GM12878 (cell line): ENCODE data around the gene PDCD7. TPM values are rescaled to one million over a fixed set of nuclear protein-coding genes. Genes with fewer than 3 reads are reported as not detected.

Experiments
- ATAC-seq: fragments of 200-7000 bp; cut with Tn5 transposase; 3 replicates; pipeline ENCODE4 v1.9.1; 2020; ENCODE audit warnings: mild to moderate bottlenecking, moderate library complexity
- BruUV-seq: library from RNA; stranded (reverse); fragments of 400-500 nt; replicated peaks from 2 replicates; lab custom pipeline; 2021; lab: Mats Ljungman, UMichigan
- CTCF ChIA-PET: fragments of 300-600 bp; sonication (Branson Sonifier 250); formaldehyde crosslinking; extraction: SDS; loops from one replicate; lab custom pipeline; 2021; ENCODE audit warnings: inconsistent platforms; lab: Yijun Ruan, JAX
- POLR2A ChIA-PET: fragments of 350-600 bp; formaldehyde crosslinking; extraction: SDS; loops from one replicate; lab custom pipeline; 2021; ENCODE audit warnings: inconsistent platforms; lab: Charles Lee
- RAD21 ChIA-PET: fragments of 300-600 bp; sonication (Branson Sonifier 250); formaldehyde crosslinking; loops from one replicate; lab custom pipeline; 2023; ENCODE audit warnings: antibody characterized with exemption; ENCODE audit not compliant: unreplicated experiment; lab: Charles Lee
- SMC1A ChIA-PET: fragments of 300-600 bp; sonication (Branson Sonifier 250); formaldehyde crosslinking; loops from one replicate; lab custom pipeline; 2023; ENCODE audit not compliant: unreplicated experiment, uncharacterized antibody; lab: Charles Lee
- DNase-seq: peaks from one replicate; pipeline ENCODE4 v3.0.0-alpha.2; 2011; ENCODE audit warnings: low read depth, low spot score
- FAIRE-seq: peaks from 3 replicates; lab custom pipeline; 2011; peaks lifted over from hg19 to GRCh38; lab: Jason Lieb, UNC
- H2AFZ ChIP-seq: 2 replicates; pipeline ENCODE4 v1.6.0; 2011; ENCODE audit warnings: low read depth, low read length, control low read depth; ENCODE audit not compliant: control insufficient read depth
- H3K27ac ChIP-seq: 2 replicates; pipeline ENCODE4 v1.5.1; 2011; ENCODE audit warnings: control low read depth; ENCODE audit not compliant: control insufficient read depth, insufficient read depth
- H3K27me3 ChIP-seq, 2 experiments: replicated peaks in 1 of 2; 2 replicates each; pipeline versions ENCODE4 v1.6.0 to v1.6.1; 2011; ENCODE audit warnings: low read length in 1 of 2; ENCODE audit not compliant: control insufficient read depth in 2 of 2, insufficient read depth in 2 of 2
- H3K36me3 ChIP-seq, 2 experiments: 2 replicates each; pipeline ENCODE4 v1.5.1; 2011; ENCODE audit warnings: low read length in 1 of 2; ENCODE audit not compliant: control insufficient read depth in 2 of 2, insufficient read depth in 2 of 2
- H3K4me1 ChIP-seq: 2 replicates; pipeline ENCODE4 v1.6.1; 2011; ENCODE audit warnings: mild to moderate bottlenecking, low read length, moderate library complexity, mixed read lengths; ENCODE audit not compliant: control insufficient read depth, insufficient read depth
- H3K4me2 ChIP-seq: 2 replicates; pipeline ENCODE4 v1.6.0; 2011; ENCODE audit warnings: control low read depth; ENCODE audit not compliant: control insufficient read depth, insufficient read depth
- H3K4me3 ChIP-seq: fragments of 200-600 bp; sonication (generic); 2 replicates; pipeline ENCODE4 v1.5.1; 2016
- H3K79me2 ChIP-seq: 2 replicates; pipeline ENCODE4 v1.6.0; 2011; ENCODE audit warnings: low read length; ENCODE audit not compliant: control insufficient read depth, insufficient read depth
- H3K9ac ChIP-seq: 2 replicates; pipeline ENCODE4 v1.8.0; 2011; ENCODE audit warnings: low read length, control low read depth, mixed read lengths; ENCODE audit not compliant: control insufficient read depth, insufficient read depth
- H3K9me3 ChIP-seq: replicated peaks from 3 replicates; pipeline ENCODE4 v1.5.1; 2011; ENCODE audit warnings: mild to moderate bottlenecking, low read length; ENCODE audit not compliant: control insufficient read depth, insufficient read depth
- H4K20me1 ChIP-seq: 2 replicates; pipeline ENCODE4 v1.6.0; 2011; ENCODE audit not compliant: control insufficient read depth, insufficient read depth
- HCFC1 ChIP-seq: fragments of 150-350 bp; IDR thresholded peaks from 2 replicates; pipeline ENCODE4 v1.6.1; 2014; ENCODE audit warnings: low read length
- WGBS: methylation state at CpG from one replicate; pipeline ENCODE4 v1.1.6; 2016; ENCODE audit warnings: low lambda C conversion rate; ENCODE audit not compliant: insufficient replicate concordance, insufficient coverage; ENCODE audit errors: missing lambda C conversion rate; 5-methylcytosine and 5-hydroxymethylcytosine counted together
- in situ Hi-C: fragments of 300-500 bp; cut with MboI; formaldehyde crosslinking; loops from 9 replicates; pipeline ENCODE4 v1.14.3; 2018; ENCODE audit warnings: mixed read lengths
- intact Hi-C: fragments of 100-400 bp; cut with micrococcal nuclease; formaldehyde crosslinking; loops from one replicate; pipeline ENCODE4 v1.14.2; 2022; ENCODE audit not compliant: unreplicated experiment
- polyA plus RNA-seq, 11 experiments: library from polyadenylated mRNA; depleted of rRNA in 4 of 11; unstranded in 6 of 11; stranded (reverse) in 5 of 11; fragments of >200 nt; fragmentation: Nextera tagmentation in 4 of 11; fragmentation: Illumina TruSeq in 1 of 11; extraction: Ambion mirVana in 4 of 11; extraction: Trizol in 1 of 11; gene quantifications; 1 replicate in 1 of 11; 2 replicates in 10 of 11; pipeline versions ENCODE4 v1.2.1 to v1.2.3, GENCODE V29; 2011 to 2016; ENCODE audit warnings: inconsistent platforms in 2 of 11, missing spikeins in 2 of 11, low read depth in 1 of 11
- total RNA-seq, 4 experiments: library from RNA; depleted of rRNA in 3 of 4; stranded (reverse); fragments of >200 nt in 3 of 4; fragmentation: Illumina TruSeq in 1 of 4; extraction: Trizol in 1 of 4; gene quantifications; 2 replicates each; pipeline versions ENCODE4 v1.2.1 to v1.2.3, GENCODE V29; 2013 to 2021
- TF ChIP-seq, protein P1 (sequence below): fragments of 450-650 bp; IDR thresholded peaks from 2 replicates; pipeline ENCODE4 v1.6.1; 2017; ENCODE audit warnings: low read depth, mild to moderate bottlenecking, moderate library complexity

The PDCD7 gene
- total and polyA plus RNA-seq, 10 of the 15 experiments (the other 5 are each of a cell fraction or from before 2014, with no cell fraction given) = 4.2 to 24.2 (median 13.4) TPM

DNA sequence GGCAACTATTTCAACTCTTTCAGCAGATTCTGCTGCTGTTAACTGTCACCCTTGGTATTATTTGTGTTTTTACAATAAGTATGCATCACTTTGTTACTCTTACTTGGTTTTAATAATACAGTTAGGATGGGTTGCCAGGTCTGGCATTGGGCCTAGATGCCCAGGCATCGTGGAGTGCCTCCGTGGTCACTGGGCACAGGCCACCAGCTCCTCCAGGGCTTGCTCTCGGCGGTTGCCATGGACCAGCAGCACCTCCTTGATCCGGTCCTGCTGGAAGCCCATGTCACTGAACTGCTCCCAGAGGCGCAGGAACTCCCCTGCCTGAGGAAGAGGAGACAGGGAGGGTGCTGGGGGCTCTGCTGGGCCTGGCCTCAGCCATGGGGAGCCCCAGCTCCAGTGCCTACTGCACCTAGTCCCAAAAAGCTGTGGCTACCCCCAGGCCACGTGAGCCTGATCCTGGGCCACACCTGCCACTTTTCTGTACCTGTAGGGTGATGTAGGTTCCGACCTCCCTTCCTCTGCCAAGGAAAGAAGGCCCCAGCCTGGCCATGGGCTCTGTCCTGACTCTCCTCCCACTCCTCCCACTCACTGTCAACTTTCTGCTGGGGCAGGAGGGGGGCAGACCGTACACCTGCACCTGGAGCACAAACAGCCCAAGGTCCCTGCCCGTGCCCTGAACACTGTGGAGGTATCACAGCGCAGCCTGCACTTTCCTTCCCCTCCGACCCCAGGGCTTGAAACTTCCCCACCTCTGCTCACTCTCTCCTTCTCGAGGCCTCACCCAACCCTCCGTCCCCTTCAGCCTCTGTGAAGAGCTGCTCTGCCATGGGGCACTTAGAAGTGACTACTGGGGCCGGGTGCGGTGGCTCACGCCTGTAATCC is 40.5 kb downstream of the PDCD7 start:
- TF ChIP-seq HCFC1 = no peak
- TF ChIP-seq, protein P1, sequence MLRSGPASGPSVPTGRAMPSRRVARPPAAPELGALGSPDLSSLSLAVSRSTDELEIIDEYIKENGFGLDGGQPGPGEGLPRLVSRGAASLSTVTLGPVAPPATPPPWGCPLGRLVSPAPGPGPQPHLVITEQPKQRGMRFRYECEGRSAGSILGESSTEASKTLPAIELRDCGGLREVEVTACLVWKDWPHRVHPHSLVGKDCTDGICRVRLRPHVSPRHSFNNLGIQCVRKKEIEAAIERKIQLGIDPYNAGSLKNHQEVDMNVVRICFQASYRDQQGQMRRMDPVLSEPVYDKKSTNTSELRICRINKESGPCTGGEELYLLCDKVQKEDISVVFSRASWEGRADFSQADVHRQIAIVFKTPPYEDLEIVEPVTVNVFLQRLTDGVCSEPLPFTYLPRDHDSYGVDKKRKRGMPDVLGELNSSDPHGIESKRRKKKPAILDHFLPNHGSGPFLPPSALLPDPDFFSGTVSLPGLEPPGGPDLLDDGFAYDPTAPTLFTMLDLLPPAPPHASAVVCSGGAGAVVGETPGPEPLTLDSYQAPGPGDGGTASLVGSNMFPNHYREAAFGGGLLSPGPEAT = no peak
- no peak overlapping the region for H3K27ac ChIP-seq
- H3K4me3 ChIP-seq = no peak overlapping the region
- no peaks in the 10 kb centered on the region for H3K36me3 ChIP-seq
- DNase-seq (no peak), FAIRE-seq (no peak), ATAC-seq (no peak)
- BruUV-seq = no TSS peak
- no peak overlapping the region for H2AFZ ChIP-seq
- intact Hi-C loops (no loop called here), in situ Hi-C loops (no loop called here)
- CTCF ChIA-PET = interaction anchor here (1.2 to 1.3 kb wide), 2 partner anchors 10 to 59 kb away, joined by 3 read pairs; no protein-coding TSS in a partner anchor
- RAD21 ChIA-PET = no interaction called here
- H3K79me2 ChIP-seq = no peaks in the 10 kb centered on the region
- no peak overlapping the region for H3K9ac ChIP-seq
- POLR2A ChIA-PET = no interaction called here
- WGBS = 92% methylated on average over 17 of the region's 17 CpGs
- no peak overlapping the region for H3K4me2 ChIP-seq
- H3K9me3 ChIP-seq = no peaks in the 10 kb centered on the region
- no peaks in the 10 kb centered on the region for H4K20me1 ChIP-seq
- no peaks in the 10 kb centered on the region for H3K4me1 ChIP-seq
- SMC1A ChIA-PET = no interaction called here
- H3K27me3 ChIP-seq = no peaks in the 10 kb centered on the region
